HG03280 (cell line): ENCODE data around the gene UXT.

Experiments
- ATAC-seq: cut with Tn5 transposase; IDR thresholded peaks from one replicate; pipeline ENCODE4 v1.9.1; 2021; ENCODE audit warnings: mild to moderate bottlenecking, moderate library complexity; ENCODE audit not compliant: unreplicated experiment

The UXT gene

GRCh38 chrX:47649781-47650163 lies 9.2 kb downstream of the UXT start:
- no peak for ATAC-seq

GRCh38 chrX:47649271-47649670 lies 9.7 kb downstream of the UXT start:
- ATAC-seq: no peak

- no peak for ATAC-seq
Measured at GRCh38 chrX:47648376-47648775, 10.6 kb downstream of the UXT start.

GRCh38 chrX:47646636-47647035 lies 12.3 kb downstream of the UXT start:
- ATAC-seq: no peak

- no peak for ATAC-seq
Measured at GRCh38 chrX:47645530-47645929, 13.4 kb downstream of the UXT start.

GRCh38 chrX:47644557-47645091 lies 14.4 kb downstream of the UXT start:
- no peak for ATAC-seq

- no peak for ATAC-seq
Measured at GRCh38 chrX:47643926-47644325, 15.1 kb downstream of the UXT start.

- no peak for ATAC-seq
Measured at GRCh38 chrX:47638816-47639215, 20.2 kb downstream of the UXT start.

GRCh38 chrX:47637546-47638195 lies 21.3 kb downstream of the UXT start:
- ATAC-seq: no peak

- no peak for ATAC-seq
Measured at GRCh38 chrX:47634871-47635575, 24.0 kb downstream of the UXT start.

- no peak for ATAC-seq
Measured at GRCh38 chrX:47633689-47634590, 25.0 kb downstream of the UXT start.

GRCh38 chrX:47632666-47633065 lies 26.3 kb downstream of the UXT start:
- no peak for ATAC-seq

- no peak for ATAC-seq
Measured at GRCh38 chrX:47631676-47632075, 27.3 kb downstream of the UXT start.

GRCh38 chrX:47629419-47630200 lies 29.4 kb downstream of the UXT start, which contains the start of gene CFP:
CFP (minus strand) TSS chrX:47629930; CDS start chrX:47629844, 86 bp downstream.
- ATAC-seq: no peak

- ATAC-seq: no peak
Measured at GRCh38 chrX:47628982-47629381, 30.0 kb downstream of the UXT start.

- no peak for ATAC-seq
Measured at GRCh38 chrX:47625365-47625764, 33.6 kb downstream of the UXT start.

GRCh38 chrX:47623540-47624027 lies 35.4 kb downstream of the UXT start:
- no peak for ATAC-seq

- ATAC-seq: no peak
Measured at GRCh38 chrX:47621851-47622250, 37.1 kb downstream of the UXT start.

GRCh38 chrX:47620303-47620685 lies 38.7 kb downstream of the UXT start:
- ATAC-seq: no peak
